Stomach (tissue), 9 donors: Measurements from ENCODE around the gene PNPLA2. TPM values are rescaled to one million over a fixed set of nuclear protein-coding genes. Genes with fewer than 3 reads are reported as not detected.
A peak's percentile ranks its signal among the peaks of the same experiment; 100 is the strongest.

Source experiments
- DNase-seq, 2 donors: peaks; one replicate each; pipeline versions ENCODE4 v3.0.0 to v3.0.0-alpha.2; 2013 to 2019
- H3K27ac ChIP-seq, 5 donors: fragments of 200-600 bp in 4 of 5; sonication (generic) in 4 of 5; one replicate each; pipeline ENCODE4 v1.5.1; 2013 to 2019; ENCODE audit warnings: mild to moderate bottlenecking in 1 of 5, moderate library complexity in 1 of 5
- H3K27me3 ChIP-seq, 3 donors: fragments of 200-600 bp; sonication (generic); one replicate each; pipeline ENCODE4 v1.5.1; 2017 to 2019; ENCODE audit warnings: mixed run types in 1 of 3
- H3K36me3 ChIP-seq, 4 donors: fragments of 200-600 bp; sonication (generic); 1 replicate in 3 of 4; 2 replicates in 1 of 4; pipeline ENCODE4 v1.5.1; 2016 to 2019
- H3K4me1 ChIP-seq, 4 donors: fragments of 200-600 bp; sonication (generic); one replicate each; pipeline ENCODE4 v1.5.1; 2016 to 2019
- H3K4me3 ChIP-seq, 4 donors: fragments of 200-600 bp; sonication (generic) in 3 of 4; one replicate each; pipeline ENCODE4 v1.5.1; 2016 to 2019; ENCODE audit warnings: mild to moderate bottlenecking in 1 of 4
- H3K9me3 ChIP-seq, 4 donors: fragments of 200-600 bp; sonication (generic); one replicate each; pipeline ENCODE4 v1.5.1; 2016 to 2019
- CTCF ChIP-seq, 7 experiments: fragments of 450-650 bp in 4 of 7; fragments of 200-600 bp in 3 of 7; sonication (generic) in 3 of 7; IDR thresholded peaks; one replicate each; pipeline ENCODE4 v1.5.1; 2016 to 2019; ENCODE audit warnings: antibody characterized with exemption in 7 of 7, control low read depth in 2 of 7, mild to moderate bottlenecking in 1 of 7
- EP300 ChIP-seq: sonication (generic); formaldehyde crosslinking; IDR thresholded peaks from one replicate; pipeline ENCODE4 v1.6.1; 2017; ENCODE audit warnings: antibody characterized with exemption
- POLR2A ChIP-seq, 4 donors: fragments of 450-650 bp; IDR thresholded peaks; one replicate each; pipeline ENCODE4 v1.6.1; 2016; ENCODE audit warnings: antibody characterized with exemption in 4 of 4, control low read depth in 2 of 4, mild to moderate bottlenecking in 1 of 4, moderate library complexity in 1 of 4
- POLR2AphosphoS5 ChIP-seq, 3 donors: sonication (generic); formaldehyde crosslinking; IDR thresholded peaks; one replicate each; pipeline ENCODE4 v1.6.1; 2016; ENCODE audit warnings: antibody characterized with exemption in 3 of 3
- WGBS, 5 donors: extraction: QIAGEN DNeasy Blood & Tissue Kit in 3 of 5; methylation state at CpG; one replicate each; pipeline versions ENCODE4 v1.1.5 to v1.1.7; 2013 to 2018; 5-methylcytosine and 5-hydroxymethylcytosine counted together
- intact Hi-C: fragments of 100-400 bp; cut with DNase I; formaldehyde crosslinking; loops from one replicate; pipeline ENCODE4 v1.15.1; 2023; ENCODE audit warnings: low total_unique reads
- polyA plus RNA-seq, 3 donors: library from polyadenylated mRNA; stranded (reverse); fragments of 200-250 nt; gene quantifications; one replicate each; pipeline ENCODE4 v1.2.3, GENCODE V29; 2013
- total RNA-seq, 5 donors: library from RNA; depleted of rRNA; stranded (reverse); fragments of >200 nt; gene quantifications; one replicate each; pipeline versions ENCODE4 v1.1.0 to v1.2.3, GENCODE V29; 2014 to 2016
- donor health status: healthy with polysubstance abuse.
- donor health status: Bipolar disorder and iron deficiency.
- donor health status: healthy.

PNPLA2 gene
- total and polyA plus RNA-seq, 8 donors = 33.4 to 385 (median 82.9) TPM

GRCh38 chr11:843086-843734 is 24.5 kb downstream of the PNPLA2 start:
- 0 to 2% (median 1%) methylated on average over 12 to 53 of the region's 53 CpGs for WGBS, 5 donors
- Histone ChIP-seq H3K9me3 (no peaks in the 10 kb centered on the region), H3K36me3 (peaks cover 18 to 35% (median 26%) of the 10 kb centered on the region in 4 donors), H3K4me3 (peak overlapping the region; percentile 75 to 99 (median 95)), H3K4me1 (peaks cover 52 to 92% (median 87%) of the 10 kb centered on the region in 4 donors), H3K27me3 (peaks cover 0 to 11% (median 0%) of the 10 kb centered on the region in 3 donors), H3K27ac (peak overlapping the region; percentile 76 to 97 (median 92))
- peak in 1 of 2 donors; percentile 58 for DNase-seq
- intact Hi-C loops = no loop called here
- TF ChIP-seq CTCF (IDR thresholded peaks at IDR 0.05) (no peak), POLR2A (IDR thresholded peaks at IDR 0.05) (no peak), EP300 (no peak), POLR2AphosphoS5 (IDR thresholded peaks at IDR 0.05) (no peak)

- Histone ChIP-seq H3K27me3 (peaks cover 0 to 20% (median 7%) of the 10 kb centered on the region in 3 donors), H3K36me3 (peaks cover 10 to 26% (median 17%) of the 10 kb centered on the region in 4 donors), H3K27ac (peak overlapping the region; percentile 76 to 97 (median 92)), H3K4me3 (peak overlapping the region; percentile 75 to 99 (median 95)), H3K4me1 (peaks cover 53 to 92% (median 87%) of the 10 kb centered on the region in 4 donors), H3K9me3 (no peaks in the 10 kb centered on the region)
- peak; percentile 68 to 93 for DNase-seq
- intact Hi-C loops = no loop called here
- peak; percentile 77 to 83 (median 78) for TF ChIP-seq POLR2AphosphoS5 (IDR thresholded peaks at IDR 0.05)
- peak in 1 of 7 experiments; percentile 10 for TF ChIP-seq CTCF (IDR thresholded peaks at IDR 0.05)
- TF ChIP-seq POLR2A (IDR thresholded peaks at IDR 0.05) = no peak
- no peak for TF ChIP-seq EP300
- 4 to 7% (median 5%) methylated on average over 14 to 25 of the region's 25 CpGs for WGBS, 5 donors
These were observed 25.3 kb downstream of the PNPLA2 start for GRCh38 chr11:843818-844692.

GRCh38 chr11:844693-845644 is 26.3 kb downstream of the PNPLA2 start:
- H3K4me1 ChIP-seq = peaks cover 59 to 90% (median 84%) of the 10 kb centered on the region in 4 donors
- intact Hi-C loops = loop anchor here (5.0 kb wide), 1 partner anchor 207 kb away; no protein-coding TSS in a partner anchor
- H3K9me3 ChIP-seq = no peaks in the 10 kb centered on the region
- no peak for TF ChIP-seq CTCF (IDR thresholded peaks at IDR 0.05)
- peak in 2 of 3 donors; percentile 56 to 63 for TF ChIP-seq POLR2AphosphoS5 (IDR thresholded peaks at IDR 0.05)
- DNase-seq = peak; percentile 77 to 95
- H3K36me3 ChIP-seq = peaks cover under 1 to 17% (median 8%) of the 10 kb centered on the region in 4 donors
- H3K27me3 ChIP-seq = peaks cover 0 to 29% (median 14%) of the 10 kb centered on the region in 3 donors
- H3K27ac ChIP-seq = peak overlapping the region; percentile 76 to 97 (median 92)
- 12 to 34% (median 32%) methylated on average over 17 to 31 of the region's 31 CpGs for WGBS, 5 donors
- peak overlapping the region; percentile 75 to 99 (median 95) for H3K4me3 ChIP-seq
